H9 (cell line): ENCODE measurements around the gene COL8A1. TPM values are rescaled to one million over a fixed set of nuclear protein-coding genes. Genes with fewer than 3 reads are reported as not detected.

Experiments used
- DNase-seq: peaks from one replicate; pipeline ENCODE4 v3.0.0-alpha.2; 2017
- H2AFZ ChIP-seq: one replicate; pipeline ENCODE4 v1.6.1; 2013; ENCODE audit warnings: mild to moderate bottlenecking, low read length, control low read depth, moderate library complexity
- H2AK5ac ChIP-seq: 2 replicates; pipeline ENCODE4 v1.6.1; 2013; ENCODE audit warnings: low read length, control low read depth, mixed read lengths; ENCODE audit not compliant: insufficient read length
- H2BK120ac ChIP-seq: one replicate; pipeline ENCODE4 v1.6.1; 2013; ENCODE audit warnings: low read depth, mild to moderate bottlenecking, low read length, control low read depth, inconsistent platforms; ENCODE audit not compliant: poor library complexity, severe bottlenecking
- H2BK12ac ChIP-seq: 2 replicates; pipeline ENCODE4 v1.6.1; 2013; ENCODE audit warnings: low read length, control low read depth, mixed read lengths, low read depth; ENCODE audit not compliant: insufficient read length
- H2BK15ac ChIP-seq: 2 replicates; pipeline ENCODE4 v1.6.1; 2013; ENCODE audit warnings: low read depth, low read length, control low read depth
- H2BK20ac ChIP-seq: one replicate; pipeline ENCODE4 v1.6.1; 2013; ENCODE audit warnings: low read depth, mild to moderate bottlenecking, low read length, control low read depth, inconsistent platforms; ENCODE audit not compliant: poor library complexity, severe bottlenecking
- H2BK5ac ChIP-seq: 2 replicates; pipeline ENCODE4 v1.6.1; 2013; ENCODE audit warnings: low read length, control low read depth, mixed read lengths; ENCODE audit not compliant: insufficient read length
- H3K14ac ChIP-seq: 2 replicates; pipeline ENCODE4 v1.6.1; 2013; ENCODE audit warnings: low read length, control low read depth; ENCODE audit not compliant: insufficient read depth
- H3K18ac ChIP-seq: 2 replicates; pipeline ENCODE4 v1.6.1; 2013; ENCODE audit warnings: low read depth, mild to moderate bottlenecking, mixed read lengths, low read length, control low read depth; ENCODE audit not compliant: insufficient read length
- H3K23ac ChIP-seq: 2 replicates; pipeline ENCODE4 v1.6.1; 2013; ENCODE audit warnings: low read length, control low read depth, mixed read lengths, low read depth; ENCODE audit not compliant: insufficient read length
- H3K23me2 ChIP-seq: 2 replicates; pipeline ENCODE4 v1.6.1; 2013; ENCODE audit warnings: low read depth, mild to moderate bottlenecking, mixed read lengths, low read length, control low read depth; ENCODE audit not compliant: insufficient read length, poor library complexity, severe bottlenecking
- H3K27ac ChIP-seq: 2 replicates; pipeline ENCODE4 v1.5.1; 2013; ENCODE audit warnings: low read length, control low read depth, mixed read lengths, low read depth; ENCODE audit not compliant: insufficient read length
- H3K27me3 ChIP-seq: 2 replicates; pipeline ENCODE4 v1.6.1; 2013; ENCODE audit warnings: low read length, control low read depth, inconsistent platforms; ENCODE audit not compliant: insufficient read depth
- H3K4ac ChIP-seq: 2 replicates; pipeline ENCODE4 v1.6.1; 2013; ENCODE audit warnings: low read depth, mild to moderate bottlenecking, control low read depth, inconsistent platforms, low read length, moderate library complexity
- H3K4me1 ChIP-seq: 2 replicates; pipeline ENCODE4 v1.6.1; 2013; ENCODE audit warnings: low read length, control low read depth, inconsistent platforms; ENCODE audit not compliant: insufficient read depth
- H3K4me2 ChIP-seq: 2 replicates; pipeline ENCODE4 v1.6.1; 2013; ENCODE audit warnings: low read length, control low read depth, mixed read lengths; ENCODE audit not compliant: insufficient read length, insufficient read depth
- H3K56ac ChIP-seq: 2 replicates; pipeline ENCODE4 v1.6.1; 2013; ENCODE audit warnings: low read depth, mild to moderate bottlenecking, mixed read lengths, low read length, control low read depth; ENCODE audit not compliant: insufficient read length
- H3K79me1 ChIP-seq: 2 replicates; pipeline ENCODE4 v1.6.1; 2013; ENCODE audit warnings: low read depth, mild to moderate bottlenecking, moderate library complexity, low read length, control low read depth, inconsistent platforms; ENCODE audit not compliant: insufficient read depth, poor library complexity, severe bottlenecking
- H3K79me2 ChIP-seq: 2 replicates; pipeline ENCODE4 v1.6.1; 2013; ENCODE audit warnings: low read length, control low read depth, inconsistent platforms; ENCODE audit not compliant: insufficient read depth
- H3K9ac ChIP-seq: 2 replicates; pipeline ENCODE4 v1.6.1; 2013; ENCODE audit warnings: low read length, control low read depth, mixed read lengths; ENCODE audit not compliant: insufficient read length; ENCODE audit errors: extremely low read depth
- H3K9me3 ChIP-seq: one replicate; pipeline ENCODE4 v1.6.1; 2013; ENCODE audit warnings: low read depth, low read length, inconsistent platforms; ENCODE audit not compliant: control insufficient read depth
- H3T11ph ChIP-seq: one replicate; pipeline ENCODE4 v1.6.1; 2013; ENCODE audit warnings: mild to moderate bottlenecking, low read length, control low read depth, inconsistent platforms
- H4K20me1 ChIP-seq: one replicate; pipeline ENCODE4 v1.6.1; 2013; ENCODE audit not compliant: control insufficient read depth, insufficient read length, insufficient read depth
- H4K5ac ChIP-seq: 2 replicates; pipeline ENCODE4 v1.6.1; 2013; ENCODE audit warnings: low read depth, mild to moderate bottlenecking, mixed read lengths, low read length, control low read depth; ENCODE audit not compliant: insufficient read length
- H4K8ac ChIP-seq: replicated peaks from 2 replicates; pipeline ENCODE4 v1.6.1; 2013; ENCODE audit warnings: low read length, control low read depth, mixed read lengths, low read depth; ENCODE audit not compliant: insufficient read length
- H4K91ac ChIP-seq: 2 replicates; pipeline ENCODE4 v1.6.1; 2013; ENCODE audit warnings: low read depth, mild to moderate bottlenecking, moderate library complexity, mixed read lengths, low read length, control low read depth; ENCODE audit not compliant: insufficient read length
- H3K27ac Mint-ChIP-seq, 3 experiments: 2 replicates in 2 of 3; 3 replicates in 1 of 3; pipeline ENCODE4 v1.8.0; 2020 to 2021; ENCODE audit warnings: mixed read lengths in 3 of 3, mild to moderate bottlenecking in 1 of 3, moderate library complexity in 1 of 3
- H3K27me3 Mint-ChIP-seq: 2 replicates; pipeline ENCODE4 v1.8.0; 2021; ENCODE audit warnings: low read depth, mild to moderate bottlenecking, moderate library complexity, mixed read lengths
- H3K36me3 Mint-ChIP-seq, 3 experiments: 2 replicates in 2 of 3; 3 replicates in 1 of 3; pipeline ENCODE4 v1.8.0; 2020 to 2021; ENCODE audit warnings: low read depth in 3 of 3, mixed read lengths in 3 of 3; ENCODE audit not compliant: insufficient read depth in 1 of 3
- H3K4me1 Mint-ChIP-seq, 2 experiments: 2 replicates each; pipeline ENCODE4 v1.8.0; 2020; ENCODE audit warnings: mixed read lengths in 2 of 2
- H3K4me3 Mint-ChIP-seq, 2 experiments: 2 replicates in 1 of 2; 3 replicates in 1 of 2; pipeline ENCODE4 v1.8.0; 2020 to 2021; ENCODE audit warnings: mild to moderate bottlenecking in 2 of 2, mixed read lengths in 2 of 2, moderate library complexity in 1 of 2
- H3K9me3 Mint-ChIP-seq, 2 experiments: 2 replicates in 1 of 2; 3 replicates in 1 of 2; pipeline ENCODE4 v1.8.0; 2020; ENCODE audit warnings: mild to moderate bottlenecking in 2 of 2, mixed read lengths in 2 of 2, moderate library complexity in 1 of 2
- CTCF ChIP-seq: fragments of 200-600 bp; sonication (generic); conservative IDR thresholded peaks from 3 replicates; pipeline ENCODE4 v1.8.0; 2021; ENCODE audit warnings: antibody characterized with exemption, mild to moderate bottlenecking
- WGBS: extraction: QIAGEN DNeasy Blood & Tissue Kit; methylation state at CpG from one replicate; pipeline ENCODE4 v1.1.7; 2013; ENCODE audit warnings: missing lambda C conversion rate, low lambda C conversion rate, mixed read lengths; ENCODE audit not compliant: insufficient read length; ENCODE audit errors: extremely low coverage; 5-methylcytosine and 5-hydroxymethylcytosine counted together
- total RNA-seq: library from RNA; stranded (reverse); gene quantifications from 2 replicates; pipeline ENCODE4 v1.2.1, GENCODE V29; 2021

Gene COL8A1
- total RNA-seq, 1 experiment from 2014 or later: 0.17 TPM

GRCh38 chr3:99803297-99803696 lies 164.9 kb downstream of the COL8A1 start:
- WGBS: no CpG with 5 or more reads among the region's 1 CpG
- Histone ChIP-seq H4K8ac (no peak overlapping the region), H3K4ac (no peak overlapping the region), H2AFZ (no peak overlapping the region), H3K9me3 (peaks cover 21% of the 10 kb centered on the region), H4K91ac (no peak overlapping the region), H3K14ac (no peak overlapping the region), H2AK5ac (no peak overlapping the region), H2BK20ac (no peak overlapping the region), H4K5ac (no peak overlapping the region), H3K23me2 (no peaks in the 10 kb centered on the region), H2BK120ac (no peak overlapping the region), H4K20me1 (no peaks in the 10 kb centered on the region), H3K79me1 (no peaks in the 10 kb centered on the region), H3K56ac (no peak overlapping the region), H3K79me2 (no peaks in the 10 kb centered on the region), H3K4me1 (no peaks in the 10 kb centered on the region), H3T11ph (no peak overlapping the region), H3K27ac (no peak overlapping the region), H2BK12ac (no peak overlapping the region), H3K9ac (no peak overlapping the region), H2BK5ac (no peak overlapping the region), H3K23ac (no peak overlapping the region), H3K4me2 (no peak overlapping the region), H2BK15ac (no peak overlapping the region), H3K18ac (no peak overlapping the region), H3K27me3 (no peaks in the 10 kb centered on the region; the same call in 1 of the 2 replicates)
- Mint-ChIP-seq H3K4me1 (0 out of 4 replicates have a peak, but pooled peaks cover 0 to 2% of the 10 kb centered on the region in 2 experiments), H3K36me3 (peaks cover 12 to 25% (median 19%) of the 10 kb centered on the region in 3 experiments), H3K4me3 (no peak overlapping the region), H3K27me3 (peaks cover 1% of the 10 kb centered on the region; the same call in 1 of the 2 replicates), H3K9me3 (peaks cover 34 to 36% of the 10 kb centered on the region in 2 experiments), H3K27ac (no peak overlapping the region)
- no peak for TF ChIP-seq CTCF
- no peak for DNase-seq
